ENCODE results near the gene NDOR1.

Gene NDOR1

DNA sequence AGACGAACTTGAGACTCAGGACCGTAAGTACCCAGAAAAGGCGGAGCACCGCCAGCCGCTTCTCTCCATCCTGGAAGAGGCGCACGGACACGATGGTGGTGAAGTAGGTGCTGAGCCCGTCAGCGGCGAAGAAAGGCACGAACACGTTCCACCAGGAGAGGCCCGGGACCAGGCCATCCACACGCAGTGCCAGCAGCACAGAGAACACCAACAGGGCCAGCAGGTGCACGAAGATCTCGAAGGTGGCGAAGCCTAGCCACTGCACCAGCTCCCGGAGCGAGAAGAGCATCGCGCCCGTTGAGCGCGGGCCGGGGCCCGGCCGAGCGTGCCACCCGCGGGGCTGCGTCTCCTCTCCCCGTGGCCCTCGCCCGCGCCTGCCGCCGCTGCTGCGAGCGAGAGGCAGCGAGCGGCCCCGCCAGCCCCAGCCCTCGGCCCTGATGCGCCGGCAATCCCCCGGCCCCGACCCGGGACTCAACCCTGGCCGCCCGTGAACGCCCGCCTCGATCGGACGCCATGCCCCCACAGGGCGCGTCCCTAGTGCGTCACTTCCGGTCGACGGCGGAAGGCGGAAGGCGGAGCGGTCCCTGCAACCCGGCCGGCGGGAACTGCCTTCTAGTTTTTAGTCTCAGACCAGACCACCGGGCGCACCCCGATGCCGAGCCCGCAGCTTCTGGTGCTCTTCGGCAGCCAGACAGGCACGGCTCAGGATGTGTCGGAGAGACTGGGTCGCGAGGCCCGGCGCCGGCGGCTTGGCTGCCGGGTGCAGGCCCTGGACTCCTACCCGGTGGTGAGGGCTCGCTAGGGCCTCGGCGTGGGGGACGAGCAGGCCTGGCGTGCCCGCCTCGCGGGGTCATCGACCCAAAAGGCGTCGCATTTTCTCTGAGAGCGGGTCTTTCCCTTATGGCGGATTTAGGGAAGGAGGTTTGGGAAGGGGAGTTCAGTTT, at the start of gene NDOR1, which contains the start of gene TMEM203:
TSS of gene NDOR1 (plus strand) at position 575 of the 944 bp plus-strand sequence. CDS start at position 653, 78 bp downstream.
TSS of gene TMEM203 (minus strand) at position 523 of the 944 bp plus-strand sequence. CDS start at position 289, 234 bp downstream.
- ChIA-PET CTCF (interaction anchor here (1.6 to 2.5 kb wide), 3 partner anchors 16 to 22 kb away, joined by 3 to 10 read pairs (median 5); partner anchors contain the start of gene RNF224), POLR2A (ENCODE audit: low non-redundant PET) (interaction anchor here (0.6 to 1.3 kb wide), 7 partner anchors 8 to 159 kb away, joined by 3 to 5 read pairs (median 3); partner anchors contain the start of genes NPDC1, SSNA1 and TMEM210)
- TF ChIP-seq, protein P1, sequence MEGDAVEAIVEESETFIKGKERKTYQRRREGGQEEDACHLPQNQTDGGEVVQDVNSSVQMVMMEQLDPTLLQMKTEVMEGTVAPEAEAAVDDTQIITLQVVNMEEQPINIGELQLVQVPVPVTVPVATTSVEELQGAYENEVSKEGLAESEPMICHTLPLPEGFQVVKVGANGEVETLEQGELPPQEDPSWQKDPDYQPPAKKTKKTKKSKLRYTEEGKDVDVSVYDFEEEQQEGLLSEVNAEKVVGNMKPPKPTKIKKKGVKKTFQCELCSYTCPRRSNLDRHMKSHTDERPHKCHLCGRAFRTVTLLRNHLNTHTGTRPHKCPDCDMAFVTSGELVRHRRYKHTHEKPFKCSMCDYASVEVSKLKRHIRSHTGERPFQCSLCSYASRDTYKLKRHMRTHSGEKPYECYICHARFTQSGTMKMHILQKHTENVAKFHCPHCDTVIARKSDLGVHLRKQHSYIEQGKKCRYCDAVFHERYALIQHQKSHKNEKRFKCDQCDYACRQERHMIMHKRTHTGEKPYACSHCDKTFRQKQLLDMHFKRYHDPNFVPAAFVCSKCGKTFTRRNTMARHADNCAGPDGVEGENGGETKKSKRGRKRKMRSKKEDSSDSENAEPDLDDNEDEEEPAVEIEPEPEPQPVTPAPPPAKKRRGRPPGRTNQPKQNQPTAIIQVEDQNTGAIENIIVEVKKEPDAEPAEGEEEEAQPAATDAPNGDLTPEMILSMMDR (conservative IDR thresholded peaks at IDR 0.05; ENCODE audit: low read depth) = no peak
- peak within 1 kb of the TSS; percentile 80 for H3K27ac ChIP-seq
- DNase-seq (ENCODE audit: low spot score) = peak; percentile 96

DNA sequence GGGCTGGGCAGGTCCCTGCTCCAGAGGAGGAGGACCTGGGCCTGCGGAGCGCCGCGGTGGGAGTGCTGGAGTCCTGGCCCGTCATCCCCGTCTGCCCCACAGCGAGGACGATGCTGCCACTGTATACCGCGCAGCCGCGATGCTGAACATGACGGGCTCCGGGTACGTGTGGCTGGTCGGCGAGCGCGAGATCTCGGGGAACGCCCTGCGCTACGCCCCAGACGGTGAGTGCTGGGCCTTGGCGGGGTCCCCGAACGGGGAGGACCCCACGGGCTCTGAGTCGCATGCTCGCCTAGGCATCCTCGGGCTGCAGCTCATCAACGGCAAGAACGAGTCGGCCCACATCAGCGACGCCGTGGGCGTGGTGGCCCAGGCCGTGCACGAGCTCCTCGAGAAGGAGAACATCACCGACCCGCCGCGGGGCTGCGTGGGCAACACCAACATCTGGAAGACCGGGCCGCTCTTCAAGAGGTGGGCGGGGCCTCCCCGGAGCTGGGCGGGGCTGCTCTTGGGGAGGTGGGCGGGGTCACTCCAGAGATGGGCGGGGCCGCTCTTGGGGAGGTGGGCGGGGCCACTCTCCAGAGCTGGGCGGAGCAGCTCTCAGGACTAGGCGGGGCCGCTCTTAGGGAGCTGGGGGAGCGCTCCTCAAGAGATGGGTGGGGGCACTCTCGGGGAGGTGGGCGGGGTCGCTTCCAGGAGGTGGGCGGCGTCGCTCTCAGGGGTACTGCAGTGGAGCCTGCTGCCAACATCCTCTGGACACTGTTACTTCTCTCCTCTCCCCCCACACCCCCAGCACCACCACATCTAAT, 48.7 kb upstream of the NDOR1 start:
- POLR2A ChIA-PET (ENCODE audit: low non-redundant PET) = interaction anchor here (0.6 kb wide), 1 partner anchor 100 kb away, joined by 6 read pairs; no protein-coding TSS in a partner anchor
- TF ChIP-seq, protein P1 (conservative IDR thresholded peaks at IDR 0.05; ENCODE audit: low read depth) = no peak
- peak overlapping the region; percentile 17 for H3K27ac ChIP-seq
- DNase-seq (ENCODE audit: low spot score) = peak; percentile 84
- CTCF ChIA-PET = interaction anchor here (0.7 to 1.4 kb wide), 3 partner anchors 70 to 1060 kb away, joined by 3 to 4 read pairs (median 4); partner anchors contain the start of gene RNF224

DNA sequence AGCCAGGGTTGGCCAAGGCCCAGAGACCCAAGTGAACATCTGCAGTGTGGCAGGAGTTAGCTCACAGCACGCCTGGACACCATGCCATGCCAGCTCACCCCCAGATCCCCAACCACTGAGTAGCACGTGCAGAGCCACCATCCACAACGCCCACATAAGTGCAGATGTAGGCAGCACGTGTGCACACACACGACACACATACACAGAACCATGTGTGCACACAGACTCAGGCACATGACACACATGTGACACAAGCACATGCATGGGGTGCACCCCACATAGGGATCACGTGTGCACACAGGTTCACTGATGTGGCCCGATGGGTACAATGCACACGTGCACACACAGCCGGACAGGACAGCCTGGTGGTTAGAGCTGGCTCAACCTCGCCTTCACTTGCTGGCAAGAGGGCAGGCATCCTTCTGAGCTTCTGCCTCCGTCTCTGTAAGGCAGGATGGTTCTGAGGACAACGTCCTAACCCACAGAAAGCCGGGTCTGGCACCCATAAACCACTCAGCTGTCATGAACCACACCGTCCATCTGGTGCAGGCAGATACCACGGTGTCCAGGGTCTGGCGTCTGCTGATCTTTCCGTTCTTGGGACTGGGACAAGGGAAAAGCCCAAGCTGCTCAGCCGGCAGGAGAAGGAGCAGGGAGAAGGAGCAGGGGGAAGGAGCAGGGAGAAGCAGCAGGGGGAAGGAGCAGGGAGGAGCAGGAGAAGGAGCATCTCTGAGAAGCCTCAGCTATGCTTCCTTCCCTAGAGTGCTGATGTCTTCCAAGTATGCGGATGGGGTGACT, 47.7 kb upstream of the NDOR1 start:
- peak overlapping the region; percentile 17 for H3K27ac ChIP-seq
- TF ChIP-seq, protein P1 (conservative IDR thresholded peaks at IDR 0.05; ENCODE audit: low read depth) = no peak
- ChIA-PET CTCF (interaction anchor here (0.6 to 1.4 kb wide), 4 partner anchors 31 to 129 kb away, joined by 3 to 5 read pairs (median 4); partner anchors contain the start of genes ANAPC2, RNF224 and SSNA1), POLR2A (ENCODE audit: low non-redundant PET) (no interaction called here)
- DNase-seq (ENCODE audit: low spot score) = no peak

DNA sequence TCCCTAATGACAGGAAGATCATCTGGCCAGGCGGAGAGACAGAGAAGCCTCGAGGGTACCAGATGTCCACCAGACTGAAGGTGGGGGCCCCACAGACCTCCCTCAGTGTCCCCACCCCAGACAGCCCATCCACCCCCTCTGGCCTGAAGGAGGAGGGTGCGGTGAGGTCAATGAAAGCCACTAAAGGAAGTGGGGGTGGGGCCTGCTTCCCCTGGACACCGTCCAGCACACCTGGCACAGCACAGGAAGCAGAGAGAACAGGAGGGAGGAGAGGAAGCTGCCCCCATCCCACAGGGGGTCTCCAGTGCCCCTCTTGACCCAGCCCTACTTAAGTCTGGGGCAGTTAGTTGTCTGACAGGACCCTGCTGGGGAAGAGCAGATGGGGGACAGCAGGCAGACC, 46.9 kb upstream of the NDOR1 start:
- POLR2A ChIA-PET (ENCODE audit: low non-redundant PET) = no interaction called here
- CTCF ChIA-PET = interaction anchor here (1.3 kb wide), 1 partner anchor 78 kb away, joined by 3 read pairs; no protein-coding TSS in a partner anchor
- DNase-seq (ENCODE audit: low spot score) = no peak
- H3K27ac ChIP-seq = no peak overlapping the region
- TF ChIP-seq, protein P1 (conservative IDR thresholded peaks at IDR 0.05; ENCODE audit: low read depth) = no peak

DNA sequence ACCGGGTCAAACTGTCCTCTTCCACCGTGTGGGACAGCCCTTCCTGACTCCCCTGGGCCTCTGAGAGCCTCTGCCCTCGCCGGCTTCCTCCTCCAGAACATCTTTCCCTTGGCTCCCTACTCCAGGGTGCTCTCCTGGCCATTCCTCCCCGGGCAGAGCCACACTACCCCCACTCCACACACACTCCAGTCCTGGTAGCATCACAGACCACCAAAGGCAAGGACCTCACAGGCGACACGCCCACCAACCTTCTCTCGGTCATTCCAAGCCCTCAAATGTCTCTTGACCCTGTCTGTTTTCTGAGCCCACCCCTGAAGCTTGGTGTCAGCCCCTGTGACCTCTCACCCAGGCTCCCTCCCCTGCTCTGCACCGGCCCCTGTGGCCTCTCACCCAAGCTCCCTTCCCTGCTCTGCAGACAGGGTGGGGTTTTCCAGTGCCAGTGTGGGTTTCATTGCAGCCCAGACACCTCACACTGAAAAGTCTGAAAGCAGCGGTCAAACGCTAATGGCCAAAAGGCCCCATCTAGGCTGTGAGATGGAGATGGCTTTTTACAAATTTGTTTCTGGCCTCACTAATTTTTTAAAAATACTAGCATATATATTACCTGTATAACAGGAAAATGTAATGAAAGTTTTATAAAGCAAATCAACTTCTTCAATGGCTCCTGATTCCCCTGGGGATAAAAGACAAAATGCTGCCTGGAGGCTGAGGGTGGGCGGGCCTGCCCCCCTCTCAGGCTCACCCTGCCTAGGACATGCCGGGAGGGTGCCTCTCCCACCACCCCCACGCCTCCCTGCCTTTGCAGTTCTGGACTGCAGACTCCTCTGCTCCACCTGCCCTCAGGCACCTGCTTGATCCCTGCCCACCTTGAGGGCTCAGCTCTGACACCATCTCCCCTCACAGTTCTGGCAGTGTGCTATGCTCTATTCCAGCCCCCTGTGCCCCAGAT, 46.1 kb upstream of the NDOR1 start:
- ChIA-PET POLR2A (ENCODE audit: low non-redundant PET) (no interaction called here), CTCF (interaction anchor here (0.7 kb wide), 1 partner anchor 67 kb away, joined by 3 read pairs; no protein-coding TSS in a partner anchor)
- TF ChIP-seq, protein P1 (conservative IDR thresholded peaks at IDR 0.05; ENCODE audit: low read depth) = no peak
- no peak overlapping the region for H3K27ac ChIP-seq
- DNase-seq (ENCODE audit: low spot score) = no peak
